GM19099 (cell line): ENCODE measurements around the gene OR5T2.

Source experiments
- POLR2A ChIP-seq: IDR thresholded peaks from 3 replicates; pipeline ENCODE4 v1.6.1; 2011; ENCODE audit warnings: low read depth; ENCODE audit not compliant: insufficient read length; ENCODE audit errors: extremely low read depth

OR5T2 gene

DNA sequence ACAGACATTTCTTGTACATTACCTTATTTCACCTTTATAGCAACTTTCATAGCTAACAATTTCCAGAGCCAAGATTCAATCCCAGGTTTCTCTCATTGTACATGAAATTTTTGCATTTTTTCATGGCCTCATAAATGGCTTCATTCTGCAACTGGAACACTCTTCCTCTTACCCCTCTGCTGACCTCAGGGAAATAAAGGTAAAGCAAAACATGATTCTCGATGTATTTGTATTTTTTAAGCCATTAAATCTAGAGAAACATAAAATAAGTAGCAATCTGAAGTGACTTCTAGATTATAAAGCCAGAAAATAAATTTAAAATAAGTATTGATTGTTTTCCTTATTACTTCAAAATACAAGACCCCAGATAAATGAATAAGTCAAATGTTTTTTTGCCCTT, at the start of gene OR5T2:
Gene OR5T2 (minus strand): TSS at position 101 of the 400 bp plus-strand sequence. CDS start 1,193 bp downstream, outside the sequence.
- TF ChIP-seq POLR2A, result no peak

DNA sequence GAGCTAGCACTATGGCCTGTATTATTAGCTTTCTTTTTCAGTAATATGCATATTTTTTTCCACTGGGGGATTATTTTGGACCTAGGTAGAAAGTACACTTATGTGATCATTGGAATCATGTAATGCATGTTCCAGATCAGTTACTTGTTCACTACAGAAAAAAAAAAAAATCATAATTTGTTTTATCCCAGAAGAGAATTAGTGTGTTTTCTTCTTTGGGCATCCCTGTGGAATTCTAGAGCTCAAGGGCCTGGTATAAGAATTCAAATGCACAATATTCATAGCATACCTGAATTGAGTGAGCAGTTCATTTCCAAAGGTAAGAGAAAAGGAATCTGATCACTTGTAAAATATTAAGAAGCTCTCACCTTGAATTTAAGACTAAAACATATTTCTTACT, 39.8 kb upstream of the OR5T2 start, which contains the start of gene OR5T1:
Gene OR5T1 (plus strand): TSS at position 301 of the 400 bp plus-strand sequence. CDS start 1,485 bp downstream, outside the sequence.
- no peak for TF ChIP-seq POLR2A

DNA sequence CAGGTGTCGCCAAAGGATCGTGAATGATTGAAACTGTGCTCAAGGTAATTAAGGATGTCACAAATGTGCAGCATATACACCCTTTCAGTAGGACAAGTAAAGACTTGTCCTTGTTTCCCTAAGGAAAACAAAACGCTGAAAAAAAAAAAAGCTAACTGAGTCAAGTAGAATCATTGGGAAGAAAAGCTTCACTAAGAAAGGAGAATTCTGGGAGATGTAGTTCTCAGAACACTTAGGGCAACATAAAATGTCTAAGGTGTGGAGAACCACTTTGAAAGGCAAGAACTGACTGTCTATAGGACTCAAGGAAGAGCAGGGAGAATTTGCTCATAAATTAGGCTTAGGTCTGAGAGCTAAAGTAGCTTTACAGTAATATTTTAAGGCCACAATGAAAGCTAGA, 37.0 kb upstream of the OR5T2 start:
- TF ChIP-seq POLR2A, result no peak

DNA sequence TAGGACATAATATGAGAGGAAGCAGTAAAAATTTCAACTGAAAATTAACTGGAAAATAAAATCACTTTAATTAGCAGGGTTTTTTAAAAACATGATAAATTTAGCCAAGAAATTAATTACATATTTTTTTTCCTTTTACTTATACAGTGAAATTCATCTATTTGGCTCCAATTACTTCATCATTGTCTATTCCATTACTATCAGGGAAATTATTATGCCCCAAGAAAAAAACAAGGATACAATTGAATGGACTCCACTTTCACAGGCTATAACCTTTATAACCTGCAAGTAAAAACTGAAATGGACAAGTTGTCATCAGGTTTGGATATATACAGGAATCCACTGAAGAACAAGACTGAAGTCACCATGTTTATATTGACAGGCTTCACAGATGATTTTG, 17.9 kb upstream of the OR5T2 start, which contains the start of gene OR5T3:
Gene OR5T3 (plus strand): TSS at position 301 of the 400 bp plus-strand sequence. CDS start 0 bp downstream, at position 301.
- no peak for TF ChIP-seq POLR2A

DNA sequence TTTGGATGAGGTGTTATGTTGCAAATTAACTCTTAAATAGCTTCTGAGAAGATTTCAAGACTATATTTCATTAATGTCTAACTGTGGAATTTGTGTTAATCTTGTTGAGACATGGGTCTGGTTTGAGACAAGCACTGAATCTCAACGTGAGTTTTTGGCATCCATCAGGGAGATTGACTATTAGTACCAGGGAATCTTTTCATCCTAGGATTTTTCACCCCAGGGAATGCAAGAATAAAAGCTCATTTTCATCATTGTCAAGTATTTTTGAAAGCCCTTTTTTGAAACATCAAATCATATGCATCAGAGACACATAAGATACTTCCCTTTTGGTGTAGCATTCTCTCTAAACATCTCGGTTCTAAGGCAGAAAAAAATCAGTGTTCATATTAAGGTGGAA, 19.5 kb downstream of the OR5T2 start:
- TF ChIP-seq POLR2A, result no peak

DNA sequence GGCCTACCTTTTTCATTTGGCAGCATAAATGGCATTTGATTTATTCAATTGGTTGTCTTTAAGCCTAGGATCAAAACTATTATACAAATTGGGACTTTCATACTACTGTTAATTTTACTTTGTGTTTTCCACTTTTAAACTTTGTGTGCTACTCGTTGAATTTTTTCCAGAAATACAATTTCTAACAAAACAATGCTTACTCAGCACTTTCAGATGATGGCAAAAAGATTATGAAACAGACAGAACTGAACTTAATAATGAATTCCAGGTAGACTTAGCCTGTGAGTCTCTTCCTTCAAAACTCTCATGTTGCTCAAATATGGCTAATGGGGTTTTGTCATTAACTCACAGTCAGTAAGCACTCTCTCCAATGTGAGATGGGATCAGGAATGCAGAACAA, 26.3 kb downstream of the OR5T2 start:
- no peak for TF ChIP-seq POLR2A

DNA sequence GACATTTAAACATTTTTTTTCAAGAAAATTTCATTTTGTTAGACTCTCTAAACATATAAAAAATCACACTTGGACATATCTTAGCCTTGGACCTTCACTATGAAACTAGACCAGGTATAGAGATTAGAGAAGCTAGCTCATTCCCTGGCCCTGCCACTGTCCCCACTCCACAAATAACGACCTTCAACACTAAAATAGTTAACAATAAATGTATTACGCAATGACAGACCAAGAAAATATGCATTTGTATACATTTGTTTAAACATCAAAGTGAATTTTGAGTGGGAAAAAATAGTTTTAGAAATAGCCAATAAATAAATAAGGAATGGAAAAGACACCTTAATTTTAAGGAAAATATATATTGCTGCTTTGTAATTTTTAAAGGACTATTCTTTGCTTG, 36.7 kb downstream of the OR5T2 start:
- TF ChIP-seq POLR2A, result no peak

DNA sequence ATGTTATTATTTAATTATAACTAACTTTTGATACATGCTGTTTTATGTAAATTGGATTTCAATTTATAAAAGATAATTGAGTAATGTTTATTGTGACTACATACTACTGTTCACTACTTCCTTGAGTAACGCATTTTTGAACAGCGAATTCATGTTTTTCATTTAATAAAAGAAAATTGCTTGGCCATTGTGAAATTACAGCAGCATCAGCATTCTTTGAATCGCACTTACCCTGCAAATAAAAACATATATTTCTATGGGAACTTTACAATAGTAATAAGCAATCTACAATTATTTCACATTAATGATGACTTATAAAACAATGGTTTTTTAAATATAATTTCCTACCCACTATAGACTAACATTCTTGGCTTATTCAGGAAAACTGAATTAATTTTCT, 37.4 kb downstream of the OR5T2 start:
- TF ChIP-seq POLR2A, result no peak

DNA sequence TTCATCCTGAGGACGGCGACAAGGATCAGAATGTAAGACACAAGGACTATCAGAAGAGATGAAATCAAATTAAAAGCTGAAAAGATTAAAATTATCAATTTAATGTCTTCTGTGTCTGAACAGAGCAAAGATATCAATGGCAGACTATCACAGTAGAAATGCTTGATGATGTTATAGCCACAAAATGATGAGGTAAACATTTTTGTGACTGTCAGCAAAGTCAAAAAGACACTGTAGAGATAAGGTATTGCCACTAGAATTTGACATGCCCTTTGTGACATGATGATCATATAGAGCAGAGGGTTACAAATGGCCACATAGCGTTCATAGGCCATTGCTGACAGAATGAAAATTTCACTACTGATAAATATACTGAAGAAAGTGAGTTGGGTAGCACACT, 45.5 kb downstream of the OR5T2 start:
- TF ChIP-seq POLR2A, result no peak

DNA sequence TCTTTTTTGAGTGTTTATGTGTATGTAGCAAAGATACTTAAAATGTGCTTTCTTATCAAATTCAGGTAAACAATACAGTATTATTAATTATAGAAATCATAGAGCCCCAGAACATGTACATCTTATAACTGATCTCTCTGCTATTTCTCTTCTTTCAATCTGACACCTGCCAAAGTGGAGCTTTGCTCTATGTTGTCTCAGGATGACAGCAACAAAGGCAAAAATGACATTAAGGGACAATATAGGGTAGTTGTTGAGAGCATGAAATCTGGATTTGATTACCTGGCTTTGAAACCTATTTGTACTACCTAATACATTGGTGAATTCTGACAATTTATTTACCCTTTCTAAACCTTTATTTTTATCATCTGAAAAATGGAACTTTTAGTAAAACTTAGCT, 50.6 kb downstream of the OR5T2 start:
- TF ChIP-seq POLR2A, result no peak
